ENCODE data around the gene RASL11A. TPM values are rescaled to one million over a fixed set of nuclear protein-coding genes. Genes with fewer than 3 reads are reported as not detected.

RASL11A gene
- total RNA-seq, 1 donor from 2014 or later, result not detected

GRCh38 chr13:27229642-27230041 lies 41.0 kb upstream of the RASL11A start:
- H3K9me3 ChIP-seq (ENCODE audit: low read depth), result no peaks in the 10 kb centered on the region
- no peak for DNase-seq (ENCODE audit: low spot score)
- no peak overlapping the region for H2AFZ ChIP-seq (replicated peaks)
- H3K4me3 ChIP-seq, result no peak overlapping the region
- Mint-ChIP-seq H3K27me3 (ENCODE audit: insufficient read depth, low read depth) (no peaks in the 10 kb centered on the region), H3K4me1 (no peaks in the 10 kb centered on the region), H3K4me3 (no peak overlapping the region), H3K9me3 (peaks cover 15% of the 10 kb centered on the region), H3K36me3 (peaks cover 16% of the 10 kb centered on the region), H3K27ac (no peak overlapping the region)
- no peak for TF ChIP-seq EZH2phosphoT487 (IDR thresholded peaks at IDR 0.05)
- TF ChIP-seq EZH2 (IDR thresholded peaks at IDR 0.05), result no peak
- TF ChIP-seq CTCF (IDR thresholded peaks at IDR 0.05), result no peak
- peaks cover 5% of the 10 kb centered on the region for H3K36me3 ChIP-seq
- no peaks in the 10 kb centered on the region for H3F3A ChIP-seq (ENCODE audit: low read depth)
- no peak overlapping the region for H3K27ac ChIP-seq
- no peaks in the 10 kb centered on the region for H3K79me2 ChIP-seq (ENCODE audit: low read depth)
- no peaks in the 10 kb centered on the region for H3K4me1 ChIP-seq
- H3K27me3 ChIP-seq, result no peaks in the 10 kb centered on the region
- no peak overlapping the region for H3K4me2 ChIP-seq
- H4K20me1 ChIP-seq (ENCODE audit: low read depth), result no peaks in the 10 kb centered on the region
- no peak overlapping the region for H3K9ac ChIP-seq

DNA sequence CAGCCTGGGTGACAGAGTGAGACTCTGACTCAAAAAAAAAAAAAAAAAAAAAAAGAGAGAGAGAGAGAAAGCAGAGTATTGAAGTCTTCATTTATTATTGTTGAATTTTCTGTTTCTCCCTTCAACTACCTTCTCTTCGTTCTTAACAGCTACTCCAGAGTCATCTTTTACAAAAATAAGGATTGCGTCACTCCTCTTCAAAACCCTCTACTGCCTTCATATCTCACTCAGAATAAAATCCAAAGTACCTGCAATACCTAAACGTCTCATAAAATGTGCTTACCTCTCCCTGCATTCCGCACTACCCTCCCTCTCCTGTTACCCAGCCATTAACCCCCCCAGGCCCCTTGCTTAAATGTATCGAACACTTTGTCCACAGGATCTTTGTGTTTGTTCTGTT lies 36.7 kb upstream of the RASL11A start:
- H3K4me3 Mint-ChIP-seq, result no peak overlapping the region
- H3K27ac Mint-ChIP-seq, result no peak overlapping the region
- peaks cover 14% of the 10 kb centered on the region for H3K9me3 Mint-ChIP-seq
- H3K4me1 Mint-ChIP-seq, result no peaks in the 10 kb centered on the region
- TF ChIP-seq EZH2phosphoT487 (IDR thresholded peaks at IDR 0.05) (no peak), CTCF (IDR thresholded peaks at IDR 0.05) (no peak), EZH2 (IDR thresholded peaks at IDR 0.05) (no peak)
- Histone ChIP-seq H3K27ac (no peak overlapping the region), H3K9ac (no peak overlapping the region), H3K9me3 (ENCODE audit: low read depth) (no peaks in the 10 kb centered on the region), H3K79me2 (ENCODE audit: low read depth) (no peaks in the 10 kb centered on the region), H3F3A (ENCODE audit: low read depth) (no peaks in the 10 kb centered on the region), H2AFZ (replicated peaks) (no peak overlapping the region), H3K4me1 (no peaks in the 10 kb centered on the region), H3K36me3 (no peaks in the 10 kb centered on the region), H3K4me2 (no peak overlapping the region), H3K27me3 (no peaks in the 10 kb centered on the region), H3K4me3 (no peak overlapping the region), H4K20me1 (ENCODE audit: low read depth) (no peaks in the 10 kb centered on the region)
- H3K36me3 Mint-ChIP-seq, result peaks cover 16% of the 10 kb centered on the region
- no peak for DNase-seq (ENCODE audit: low spot score)
- no peaks in the 10 kb centered on the region for H3K27me3 Mint-ChIP-seq (ENCODE audit: insufficient read depth, low read depth)

DNA sequence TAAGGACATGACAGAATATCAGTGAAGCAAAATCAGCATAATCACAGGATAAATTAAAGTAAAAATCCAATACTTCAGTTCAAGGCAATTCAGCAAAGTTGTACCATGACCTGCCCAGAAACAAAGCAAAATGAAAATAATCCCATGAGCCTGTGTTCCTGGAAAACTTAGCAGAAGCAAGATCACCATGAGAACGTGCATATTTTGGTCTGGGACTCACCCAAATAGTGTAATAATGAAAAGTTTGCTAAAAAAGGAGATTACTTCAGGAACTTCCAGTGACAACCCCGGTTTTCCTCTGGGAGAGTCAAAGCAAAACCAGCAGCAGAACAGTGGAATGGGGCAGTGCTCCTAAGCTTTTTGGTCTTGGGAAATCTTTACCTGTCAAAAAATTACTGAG lies 34.2 kb upstream of the RASL11A start:
- Histone ChIP-seq H3K36me3 (no peaks in the 10 kb centered on the region), H3K27ac (no peak overlapping the region), H3K9ac (no peak overlapping the region), H3K27me3 (no peaks in the 10 kb centered on the region), H3F3A (ENCODE audit: low read depth) (no peaks in the 10 kb centered on the region), H3K4me2 (no peak overlapping the region), H2AFZ (replicated peaks) (no peak overlapping the region), H3K79me2 (ENCODE audit: low read depth) (no peaks in the 10 kb centered on the region), H3K4me1 (no peaks in the 10 kb centered on the region), H4K20me1 (ENCODE audit: low read depth) (no peaks in the 10 kb centered on the region), H3K9me3 (ENCODE audit: low read depth) (no peaks in the 10 kb centered on the region), H3K4me3 (no peak overlapping the region)
- H3K4me1 Mint-ChIP-seq, result no peaks in the 10 kb centered on the region
- H3K9me3 Mint-ChIP-seq, result peaks cover 10% of the 10 kb centered on the region
- H3K4me3 Mint-ChIP-seq, result no peak overlapping the region
- TF ChIP-seq CTCF (IDR thresholded peaks at IDR 0.05) (no peak), EZH2 (IDR thresholded peaks at IDR 0.05) (no peak), EZH2phosphoT487 (IDR thresholded peaks at IDR 0.05) (no peak)
- no peak for DNase-seq (ENCODE audit: low spot score)
- no peaks in the 10 kb centered on the region for H3K27me3 Mint-ChIP-seq (ENCODE audit: insufficient read depth, low read depth)
- H3K27ac Mint-ChIP-seq, result no peak overlapping the region
- peaks cover 16% of the 10 kb centered on the region for H3K36me3 Mint-ChIP-seq
